Endodermal cell (in vitro differentiated cells): ENCODE results near the gene CDH13. TPM values are rescaled to one million over a fixed set of nuclear protein-coding genes. Genes with fewer than 3 reads are reported as not detected.

Source experiments
- DNase-seq: peaks from one replicate; pipeline ENCODE4 v3.0.0-alpha.2; 2017
- H3K27ac ChIP-seq: 2 replicates; pipeline ENCODE4 v1.5.1; 2013; ENCODE audit warnings: mild to moderate bottlenecking, low read depth, low read length, moderate library complexity
- H3K27me3 ChIP-seq: 2 replicates; pipeline ENCODE4 v1.6.1; 2013; ENCODE audit warnings: mild to moderate bottlenecking, low read length, moderate library complexity; ENCODE audit not compliant: insufficient read depth, control insufficient read depth, poor library complexity, severe bottlenecking
- H3K36me3 ChIP-seq: 2 replicates; pipeline ENCODE4 v1.7.0; 2013; ENCODE audit warnings: mild to moderate bottlenecking, low read length, moderate library complexity; ENCODE audit not compliant: control insufficient read depth, insufficient read depth
- H3K4me1 ChIP-seq: one replicate; pipeline ENCODE4 v1.7.0; 2013; ENCODE audit warnings: low read length; ENCODE audit not compliant: control insufficient read depth, insufficient read depth
- H3K4me3 ChIP-seq: 2 replicates; pipeline ENCODE4 v1.5.1; 2013; ENCODE audit warnings: mild to moderate bottlenecking, low read length, moderate library complexity
- H3K9ac ChIP-seq: 2 replicates; pipeline ENCODE4 v1.6.1; 2013; ENCODE audit warnings: mild to moderate bottlenecking, low read length, moderate library complexity; ENCODE audit not compliant: poor library complexity, severe bottlenecking; ENCODE audit errors: extremely low read depth
- H3K9me3 ChIP-seq: 2 replicates; pipeline ENCODE4 v1.6.1; 2013; ENCODE audit warnings: mild to moderate bottlenecking, low read length, moderate library complexity; ENCODE audit not compliant: control insufficient read depth
- H3K27ac Mint-ChIP-seq: 2 replicates; pipeline ENCODE4 v1.8.0; 2020; ENCODE audit warnings: mixed read lengths
- H3K27me3 Mint-ChIP-seq: 2 replicates; pipeline ENCODE4 v1.8.0; 2021; ENCODE audit warnings: mild to moderate bottlenecking, mixed read lengths; ENCODE audit not compliant: insufficient read depth
- H3K36me3 Mint-ChIP-seq: 2 replicates; pipeline ENCODE4 v1.8.0; 2020; ENCODE audit warnings: low read depth, mixed read lengths
- H3K4me1 Mint-ChIP-seq: 2 replicates; pipeline ENCODE4 v1.8.0; 2020; ENCODE audit warnings: mixed read lengths
- H3K4me3 Mint-ChIP-seq: 2 replicates; pipeline ENCODE4 v1.8.0; 2020; ENCODE audit warnings: mild to moderate bottlenecking, moderate library complexity, mixed read lengths
- H3K9me3 Mint-ChIP-seq: 2 replicates; pipeline ENCODE4 v1.8.0; 2020; ENCODE audit warnings: mild to moderate bottlenecking, mixed read lengths
- CTCF ChIP-seq: fragments of 200-600 bp; sonication (generic); conservative IDR thresholded peaks from 2 replicates; pipeline ENCODE4 v1.5.0; 2021; ENCODE audit warnings: antibody characterized with exemption, mild to moderate bottlenecking
- WGBS, 2 experiments: methylation state at CpG; one replicate each; pipeline versions ENCODE4 v1.1.5 to v1.1.7; 2013; ENCODE audit warnings: missing lambda C conversion rate in 2 of 2, mixed read lengths in 1 of 2; ENCODE audit not compliant: insufficient coverage in 1 of 2, insufficient read length in 1 of 2; 5-methylcytosine and 5-hydroxymethylcytosine counted together
- total RNA-seq, 2 donors: library from RNA; stranded (reverse); fragmentation: NEBNext Ultra II Directional in 1 of 2; extraction: Animal tissue kit (Norgen Biotek cat#: 25700) in 1 of 2; gene quantifications; 2 replicates in 1 of 2; 3 replicates in 1 of 2; pipeline ENCODE4 v1.2.1, GENCODE V29; 2021

The CDH13 gene
- total RNA-seq, 2 donors from 2014 or later: 0.86 to 1.8 TPM

- no peaks in the 10 kb centered on the region for H3K36me3 ChIP-seq
- no peak for DNase-seq
- Mint-ChIP-seq H3K27ac (no peak overlapping the region), H3K4me3 (no peak overlapping the region), H3K4me1 (no peaks in the 10 kb centered on the region), H3K27me3 (no peaks in the 10 kb centered on the region), H3K36me3 (no peaks in the 10 kb centered on the region), H3K9me3 (peaks cover 7% of the 10 kb centered on the region)
- peaks cover 5% of the 10 kb centered on the region for H3K9me3 ChIP-seq
- no peak overlapping the region for H3K9ac ChIP-seq
- no peaks in the 10 kb centered on the region for H3K27me3 ChIP-seq
- no peaks in the 10 kb centered on the region for H3K4me1 ChIP-seq
- H3K27ac ChIP-seq: no peak overlapping the region
- WGBS, 2 experiments: 84 to 87% methylated on average over 13 to 18 of the region's 18 CpGs
- no peak overlapping the region for H3K4me3 ChIP-seq
- TF ChIP-seq CTCF: no peak
These were observed 1101.1 kb downstream of the CDH13 start for GRCh38 chr16:83727751-83728352.

- no peaks in the 10 kb centered on the region for H3K36me3 ChIP-seq
- H3K27me3 Mint-ChIP-seq: no peaks in the 10 kb centered on the region
- H3K4me3 Mint-ChIP-seq: no peak overlapping the region
- H3K36me3 Mint-ChIP-seq: no peaks in the 10 kb centered on the region
- no peaks in the 10 kb centered on the region for H3K27me3 ChIP-seq
- peaks cover 7% of the 10 kb centered on the region for H3K9me3 ChIP-seq
- DNase-seq: no peak
- no peaks in the 10 kb centered on the region for H3K4me1 Mint-ChIP-seq
- H3K27ac ChIP-seq: no peak overlapping the region
- no peak overlapping the region for H3K27ac Mint-ChIP-seq
- H3K4me1 ChIP-seq: no peaks in the 10 kb centered on the region
- TF ChIP-seq CTCF: no peak
- no peak overlapping the region for H3K4me3 ChIP-seq
- H3K9me3 Mint-ChIP-seq: peaks cover 11% of the 10 kb centered on the region
- H3K9ac ChIP-seq: no peak overlapping the region
- WGBS, 2 experiments: 81 to 88% methylated on average over 6 of the region's 6 CpGs
These were observed 1101.7 kb downstream of the CDH13 start for GRCh38 chr16:83728492-83728891.

DNA sequence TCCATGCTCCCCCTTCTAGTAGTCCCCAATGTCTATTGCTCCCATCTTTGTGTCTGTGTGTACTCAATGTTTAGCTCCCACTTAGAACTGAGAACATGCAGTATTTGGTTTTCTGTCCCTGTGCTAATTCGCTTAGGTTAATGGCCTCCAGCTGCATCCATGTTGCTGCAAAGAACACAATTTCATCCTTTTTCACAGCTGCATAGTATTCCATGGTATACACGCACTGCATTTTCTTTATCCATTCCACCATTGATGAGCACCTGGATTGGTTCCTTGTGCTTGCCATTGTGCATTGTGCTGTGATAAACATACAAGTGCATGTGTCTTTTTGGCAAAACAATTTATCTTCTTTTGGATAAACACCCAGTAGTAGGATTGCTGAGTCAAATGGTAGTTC, 1104.0 kb downstream of the CDH13 start:
- Mint-ChIP-seq H3K9me3 (peaks cover 33% of the 10 kb centered on the region), H3K27ac (no peak overlapping the region), H3K36me3 (peaks cover 3% of the 10 kb centered on the region), H3K27me3 (peaks cover 2% of the 10 kb centered on the region), H3K4me1 (no peaks in the 10 kb centered on the region), H3K4me3 (no peak overlapping the region)
- peaks cover 25% of the 10 kb centered on the region for H3K9me3 ChIP-seq
- no peaks in the 10 kb centered on the region for H3K4me1 ChIP-seq
- whole genome bisulfite sequencing, 2 experiments: 86 to 92% methylated on average over 2 of the region's 2 CpGs
- no peaks in the 10 kb centered on the region for H3K27me3 ChIP-seq
- no peak overlapping the region for H3K9ac ChIP-seq
- no peak overlapping the region for H3K4me3 ChIP-seq
- no peaks in the 10 kb centered on the region for H3K36me3 ChIP-seq
- H3K27ac ChIP-seq: no peak overlapping the region
- TF ChIP-seq CTCF: no peak
- DNase-seq: no peak
